ENCODE measurements around the gene GRM8.

The GRM8 gene

GRCh38 chr7:126700807-126701604 lies 551.7 kb downstream of the GRM8 start:
- Histone ChIP-seq H3K27ac (no peak overlapping the region), H3K4me3 (no peak overlapping the region)
- no peak for TF ChIP-seq CTCF (IDR thresholded peaks at IDR 0.05)
- no peak for DNase-seq (ENCODE audit: low spot score)

GRCh38 chr7:126699707-126700106 lies 553.0 kb downstream of the GRM8 start:
- DNase-seq (ENCODE audit: low spot score), result no peak
- no peak for TF ChIP-seq CTCF (IDR thresholded peaks at IDR 0.05)
- Histone ChIP-seq H3K27ac (no peak overlapping the region), H3K4me3 (no peak overlapping the region)

- Histone ChIP-seq H3K27ac (no peak overlapping the region), H3K4me3 (no peak overlapping the region)
- no peak for DNase-seq (ENCODE audit: low spot score)
- no peak for TF ChIP-seq CTCF (IDR thresholded peaks at IDR 0.05)
Observed at GRCh38 chr7:126698909-126699308, 553.8 kb downstream of the GRM8 start.

- no peak for TF ChIP-seq CTCF (IDR thresholded peaks at IDR 0.05)
- no peak for DNase-seq (ENCODE audit: low spot score)
- Histone ChIP-seq H3K27ac (no peak overlapping the region), H3K4me3 (no peak overlapping the region)
Observed at GRCh38 chr7:126698446-126698845, 554.3 kb downstream of the GRM8 start.

GRCh38 chr7:126696256-126697038 lies 556.3 kb downstream of the GRM8 start:
- no peak overlapping the region for H3K4me3 ChIP-seq
- DNase-seq (ENCODE audit: low spot score), result no peak
- no peak overlapping the region for H3K27ac ChIP-seq
- TF ChIP-seq CTCF (IDR thresholded peaks at IDR 0.05), result no peak

- no peak overlapping the region for H3K4me3 ChIP-seq
- no peak for DNase-seq (ENCODE audit: low spot score)
- TF ChIP-seq CTCF (IDR thresholded peaks at IDR 0.05), result no peak
- no peak overlapping the region for H3K27ac ChIP-seq
Observed at GRCh38 chr7:126690848-126691751, 561.6 kb downstream of the GRM8 start.

All from coronary artery (tissue), 2 donors.